B cell (primary cell): ENCODE data around the gene AUTS2. TPM values are rescaled to one million over a fixed set of nuclear protein-coding genes. Genes with fewer than 3 reads are reported as not detected.

Experiments used
- ATAC-seq: fragments of 200-7000 bp; cut with Tn5 transposase; one replicate; pipeline ENCODE4 v1.10.0; 2021; ENCODE audit warnings: low read depth, mild to moderate bottlenecking, moderate number of reproducible peaks, moderate library complexity
- CTCF ChIA-PET: fragments of 350-600 bp; sonication (Branson Sonifier 250); formaldehyde crosslinking; loops from one replicate; lab custom pipeline; 2021; ENCODE audit warnings: antibody characterized with exemption, inconsistent platforms; lab: Charles Lee
- POLR2A ChIA-PET: fragments of 350-600 bp; sonication (Branson Sonifier 250); formaldehyde crosslinking; loops from one replicate; lab custom pipeline; 2021; ENCODE audit warnings: antibody characterized with exemption; lab: Charles Lee
- DNase-seq: peaks from one replicate; pipeline ENCODE4 v3.0.0; 2013
- H2AFZ ChIP-seq: 2 replicates; pipeline ENCODE4 v1.6.1; 2012; ENCODE audit warnings: mild to moderate bottlenecking, low read depth, low read length; ENCODE audit not compliant: insufficient read depth, poor library complexity, severe bottlenecking
- H3K27ac ChIP-seq, 2 donors: 1 replicate in 1 of 2; 2 replicates in 1 of 2; pipeline ENCODE4 v1.5.1; 2012 to 2013; ENCODE audit warnings: low read length in 2 of 2, mild to moderate bottlenecking in 2 of 2, moderate library complexity in 1 of 2
- H3K27me3 ChIP-seq, 4 experiments: fragments of 200-600 bp in 1 of 4; sonication (generic) in 1 of 4; replicated peaks in 1 of 4; 1 replicate in 2 of 4; 2 replicates in 2 of 4; pipeline versions ENCODE4 v1.6.1 to v1.7.0; 2013 to 2016; ENCODE audit warnings: low read length in 3 of 4, mild to moderate bottlenecking in 2 of 4, mixed read lengths in 1 of 4, moderate library complexity in 1 of 4; ENCODE audit not compliant: insufficient read depth in 4 of 4, control insufficient read depth in 3 of 4; ENCODE audit errors: control extremely low read depth in 1 of 4
- H3K36me3 ChIP-seq, 2 experiments: replicated peaks in 1 of 2; 1 replicate in 1 of 2; 2 replicates in 1 of 2; pipeline versions ENCODE4 v1.6.1 to v1.7.1; 2013; ENCODE audit warnings: low read length in 1 of 2; ENCODE audit not compliant: insufficient read depth in 2 of 2, control insufficient read depth in 1 of 2; ENCODE audit errors: control extremely low read depth in 1 of 2, extremely low read depth in 1 of 2
- H3K4me1 ChIP-seq, 2 donors: fragments of 200-600 bp in 1 of 2; sonication (generic) in 1 of 2; 1 replicate in 1 of 2; 2 replicates in 1 of 2; pipeline versions ENCODE4 v1.5.1 to v1.6.1; 2013 to 2017; ENCODE audit warnings: low read length in 2 of 2; ENCODE audit not compliant: control insufficient read depth in 2 of 2, insufficient read depth in 2 of 2
- H3K4me2 ChIP-seq: replicated peaks from 2 replicates; pipeline ENCODE3; 2012; ENCODE audit warnings: mild to moderate bottlenecking, low read depth, low read length; ENCODE audit not compliant: poor library complexity, severe bottlenecking
- H3K4me3 ChIP-seq, 5 experiments: fragments of 200-600 bp in 1 of 5; sonication (generic) in 1 of 5; 1 replicate in 3 of 5; 2 replicates in 2 of 5; pipeline versions ENCODE4 v1.5.1 to v1.7.0; 2011 to 2016; ENCODE audit warnings: low read length in 4 of 5, mild to moderate bottlenecking in 4 of 5, low read depth in 2 of 5, control low read depth in 1 of 5, moderate library complexity in 1 of 5; ENCODE audit not compliant: insufficient read depth in 1 of 5; ENCODE audit errors: control extremely low read depth in 1 of 5, extremely low read depth in 1 of 5
- H3K79me2 ChIP-seq: fragments of 200-600 bp; sonication (generic); one replicate; pipeline ENCODE4 v1.6.0; 2016; ENCODE audit warnings: low read length; ENCODE audit not compliant: control insufficient read depth, insufficient read depth
- H3K9ac ChIP-seq: fragments of 200-600 bp; sonication (generic); 2 replicates; pipeline ENCODE4 v1.6.1; 2017; ENCODE audit warnings: mild to moderate bottlenecking, low read length, moderate library complexity
- H3K9me3 ChIP-seq, 3 donors: one replicate each; pipeline versions ENCODE4 v1.6.1 to v1.7.1; 2013; ENCODE audit warnings: low read length in 2 of 3; ENCODE audit not compliant: control insufficient read depth in 2 of 3, insufficient read depth in 1 of 3; ENCODE audit errors: control extremely low read depth in 1 of 3
- H4K20me1 ChIP-seq: 2 replicates; pipeline ENCODE4 v1.6.0; 2012; ENCODE audit warnings: mild to moderate bottlenecking, low read length; ENCODE audit not compliant: insufficient read depth, control insufficient read depth, poor library complexity, severe bottlenecking
- H3K27ac Mint-ChIP-seq: one replicate; pipeline ENCODE4 v1.8.0; 2021; ENCODE audit warnings: mixed read lengths
- H3K27me3 Mint-ChIP-seq: one replicate; pipeline ENCODE4 v1.8.0; 2021; ENCODE audit warnings: mixed read lengths
- H3K4me1 Mint-ChIP-seq: one replicate; pipeline ENCODE4 v1.8.0; 2021; ENCODE audit warnings: mixed read lengths
- H3K4me3 Mint-ChIP-seq: one replicate; pipeline ENCODE4 v1.8.0; 2021; ENCODE audit warnings: mixed read lengths
- H3K9me3 Mint-ChIP-seq: one replicate; pipeline ENCODE4 v1.8.0; 2022; ENCODE audit warnings: mixed read lengths; ENCODE audit not compliant: insufficient read depth
- CTCF ChIP-seq: fragments of 200-600 bp; IDR thresholded peaks from one replicate; pipeline ENCODE4 v1.8.0; 2022; ENCODE audit warnings: antibody characterized with exemption, mild to moderate bottlenecking
- EZH2 ChIP-seq: IDR thresholded peaks from 2 replicates; pipeline ENCODE4 v1.6.1; 2012; ENCODE audit warnings: borderline replicate concordance, low read depth, mild to moderate bottlenecking, moderate library complexity, low read length; ENCODE audit not compliant: insufficient read depth, poor library complexity, severe bottlenecking
- WGBS: methylation state at CpG from one replicate; pipeline ENCODE4 v1.1.5; 2013; ENCODE audit warnings: missing lambda C conversion rate; ENCODE audit not compliant: insufficient coverage; 5-methylcytosine and 5-hydroxymethylcytosine counted together
- intact Hi-C: fragments of 100-400 bp; cut with micrococcal nuclease; formaldehyde crosslinking; loops from one replicate; pipeline ENCODE4 v1.10.0; 2022
- polyA plus RNA-seq: library from polyadenylated mRNA; depleted of rRNA; stranded (reverse); fragments of >200 nt; gene quantifications from 2 replicates; pipeline ENCODE4 v1.2.3, GENCODE V29; 2012
- total RNA-seq, 2 donors: library from RNA; stranded (reverse); fragments of 120-200 nt in 1 of 2; gene quantifications; 1 replicate in 1 of 2; 2 replicates in 1 of 2; pipeline versions ENCODE4 v1.2.3 to v1.2.4, GENCODE V29; 2013 to 2022

AUTS2 gene
- total and polyA plus RNA-seq, 2 donors (not counting 1 experiment from before 2014, with no cell fraction given), result 22.3 to 35.0 TPM

DNA sequence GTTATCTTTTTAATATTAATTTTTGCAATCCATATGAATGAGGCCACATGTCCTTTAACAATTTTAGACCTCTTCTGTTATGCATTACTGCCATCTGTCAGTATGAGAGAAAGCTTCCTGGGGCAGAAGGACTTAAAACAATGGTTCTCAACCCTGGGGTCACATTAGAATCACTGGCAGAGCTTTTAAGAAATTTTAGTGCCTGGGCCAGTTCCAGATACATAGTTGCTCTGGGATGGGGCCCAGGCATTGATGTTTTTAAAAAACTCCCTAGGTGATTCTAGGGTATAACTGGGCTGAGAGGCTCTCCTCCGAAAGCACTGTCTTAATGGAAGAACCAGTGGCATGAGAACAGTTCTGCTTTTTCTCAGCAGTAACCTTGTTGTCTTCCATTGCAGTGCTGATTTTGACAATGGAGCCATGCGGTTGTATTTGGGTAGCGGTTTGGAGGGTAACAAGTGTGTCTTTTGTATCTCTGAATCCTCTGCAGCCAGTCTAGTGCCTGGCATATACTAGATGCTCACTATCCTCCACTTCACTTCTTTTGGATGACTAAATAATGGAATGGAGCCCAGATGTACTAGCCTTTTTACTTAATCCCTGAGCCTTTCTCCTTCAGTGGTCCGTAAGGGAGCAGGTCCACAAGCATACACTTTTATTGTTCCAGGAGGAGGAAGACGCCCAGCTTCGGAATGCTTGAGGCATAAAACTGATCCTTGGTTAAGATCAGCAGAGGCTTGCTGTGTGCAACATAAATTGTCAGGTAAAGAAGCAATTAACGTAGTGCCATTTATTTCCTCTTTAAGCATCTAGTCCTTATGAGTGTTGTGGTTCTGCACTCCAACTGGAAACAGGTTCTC, 227.1 kb downstream of the AUTS2 start:
- TF ChIP-seq EZH2, result no peak
- TF ChIP-seq CTCF, result no peak
- peaks cover 69% of the 10 kb centered on the region for H3K4me1 Mint-ChIP-seq
- 75% methylated on average over 3 of the region's 7 CpGs for WGBS
- CTCF ChIA-PET, result interaction anchor here (0.6 to 5.2 kb wide), 13 partner anchors 9 to 1350 kb away, joined by 3 to 27 read pairs (median 3); no protein-coding TSS in a partner anchor
- Histone ChIP-seq H3K27me3 (no peaks in the 10 kb centered on the region), H4K20me1 (no peaks in the 10 kb centered on the region), H3K79me2 (peaks cover 33% of the 10 kb centered on the region), H2AFZ (peak overlapping the region; percentile 71), H3K4me2 (peak overlapping the region; percentile 78), H3K4me3 (peak overlapping the region; percentile 24 to 83 (median 65)), H3K9me3 (peaks cover 0 to 7% (median 0%) of the 10 kb centered on the region in 3 donors), H3K9ac (peak overlapping the region; percentile 77), H3K4me1 (peaks cover 52 to 58% of the 10 kb centered on the region in 2 donors), H3K27ac (peak overlapping the region; percentile 78 to 81), H3K36me3 (no peaks in the 10 kb centered on the region)
- POLR2A ChIA-PET, result interaction anchor here (1.2 kb wide), 1 partner anchor 19 kb away, joined by 3 read pairs; no protein-coding TSS in a partner anchor
- DNase-seq, result peak; percentile 54
- ATAC-seq, result peak; percentile 18
- H3K4me3 Mint-ChIP-seq, result peak overlapping the region; percentile 94
- H3K27ac Mint-ChIP-seq, result peak overlapping the region; percentile 98
- peaks cover 2% of the 10 kb centered on the region for H3K9me3 Mint-ChIP-seq
- H3K27me3 Mint-ChIP-seq, result no peaks in the 10 kb centered on the region
- intact Hi-C loops, result loop anchor here (1.0 to 5.0 kb wide), 3 partner anchors 18 to 127 kb away; no protein-coding TSS in a partner anchor
